Measurements from ENCODE around the gene PTPRN2. TPM values are rescaled to one million over a fixed set of nuclear protein-coding genes. Genes with fewer than 3 reads are reported as not detected.
A peak's percentile ranks its signal among the peaks of the same experiment; 100 is the strongest.

PTPRN2 gene
- total RNA-seq, 1 experiment from 2014 or later, result 1.2 TPM

DNA sequence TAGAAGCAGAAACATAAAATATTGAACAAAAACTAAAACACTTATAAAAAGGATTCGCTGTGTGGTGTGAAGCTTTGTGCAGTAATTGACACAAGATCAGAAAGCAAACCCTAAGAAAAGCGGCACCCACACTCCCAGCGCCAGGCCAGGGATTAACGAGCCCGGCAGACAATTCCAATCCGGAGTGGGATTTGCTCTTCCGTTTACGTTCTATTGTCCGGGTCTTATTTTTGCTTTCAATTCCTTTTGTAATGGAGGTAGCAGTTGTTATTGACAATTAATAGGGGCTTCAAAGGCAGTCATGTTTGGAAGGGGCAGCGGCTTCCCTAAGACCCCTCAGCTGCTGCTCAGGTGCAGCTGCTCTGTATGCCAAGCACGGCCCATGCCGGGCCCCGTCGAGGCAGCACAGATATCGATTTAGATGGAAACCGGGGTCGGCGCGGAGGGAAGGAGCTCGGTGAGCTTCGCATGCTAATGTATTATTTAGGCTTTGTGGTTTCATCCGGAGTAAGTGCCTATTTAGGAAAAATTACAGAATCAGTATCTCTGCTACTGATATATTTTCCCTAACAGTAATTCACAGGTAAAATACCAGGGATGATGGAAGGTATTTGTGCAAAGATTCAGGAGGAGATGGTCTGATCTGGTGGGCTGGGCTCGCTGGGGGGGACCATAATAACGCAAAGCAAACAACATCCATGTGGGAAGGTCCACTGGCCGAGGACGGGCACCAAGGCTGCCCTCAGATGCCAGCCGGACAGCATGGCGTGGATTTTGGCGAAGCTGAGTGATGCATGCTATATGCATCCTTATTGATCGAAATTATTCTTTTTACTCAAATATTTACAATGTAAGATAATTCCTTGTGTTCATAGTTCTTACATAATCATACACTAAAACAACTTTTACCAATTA, 561.7 kb downstream of the PTPRN2 start:
- Histone ChIP-seq H3K36me3 (no peaks in the 10 kb centered on the region), H3K4me1 (replicated peaks) (no peaks in the 10 kb centered on the region), H3K27ac (no peak overlapping the region), H3K27me3 (replicated peaks) (no peaks in the 10 kb centered on the region), H3K9me3 (replicated peaks) (peaks cover 9% of the 10 kb centered on the region; the same call in 1 of the 2 replicates), H3K4me3 (no peak overlapping the region)
- DNase-seq (ENCODE audit: low read depth in 1 of 2, low spot score in 2 of 2), result peak in 1 of 2 experiments; percentile 24

DNA sequence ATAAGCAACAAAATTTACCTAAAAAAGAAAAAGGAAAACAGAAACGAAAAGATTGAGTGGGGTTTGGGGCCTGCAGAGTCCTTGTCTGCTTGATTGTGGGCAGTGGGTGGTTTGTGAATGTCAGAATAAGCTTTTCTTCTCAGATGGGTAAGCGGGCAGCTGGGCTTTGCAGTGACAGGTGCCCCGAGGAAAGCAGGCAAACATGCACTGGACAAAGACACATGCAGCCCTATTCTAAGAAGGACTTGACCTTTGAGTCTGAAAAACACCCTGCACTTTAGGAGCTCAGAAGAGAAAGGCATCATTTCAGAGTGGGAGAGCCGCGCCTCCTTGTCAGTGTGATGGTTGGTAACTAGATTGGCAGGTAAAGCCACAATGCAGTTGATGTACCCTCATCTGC, 562.7 kb downstream of the PTPRN2 start:
- Histone ChIP-seq H3K9me3 (replicated peaks) (peaks cover 10% of the 10 kb centered on the region), H3K4me1 (replicated peaks) (no peaks in the 10 kb centered on the region), H3K27me3 (replicated peaks) (no peaks in the 10 kb centered on the region), H3K36me3 (no peaks in the 10 kb centered on the region), H3K4me3 (no peak overlapping the region), H3K27ac (no peak overlapping the region)
- DNase-seq (ENCODE audit: low read depth in 1 of 2, low spot score in 2 of 2), result peak in 1 of 2 experiments; percentile 7

DNA sequence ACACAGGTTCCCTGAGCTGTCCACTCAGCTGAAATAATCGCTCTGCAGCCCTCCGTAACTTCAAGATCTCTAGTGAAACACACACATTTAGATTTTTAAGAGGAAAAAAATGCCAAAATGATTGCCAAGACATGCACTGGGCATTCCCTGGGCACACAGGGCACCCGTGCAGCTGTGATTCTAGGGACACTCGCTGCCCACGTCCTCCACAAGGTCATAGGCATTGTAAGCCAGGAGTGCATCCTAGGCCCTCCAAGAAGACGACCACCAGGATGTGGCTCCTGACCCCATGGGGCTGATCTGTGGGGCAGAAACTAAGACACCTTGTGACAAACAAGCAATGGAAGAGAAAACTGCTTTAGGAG, 563.3 kb downstream of the PTPRN2 start:
- Histone ChIP-seq H3K9me3 (replicated peaks) (peaks cover 14% of the 10 kb centered on the region), H3K27ac (no peak overlapping the region), H3K27me3 (replicated peaks) (no peaks in the 10 kb centered on the region), H3K4me1 (replicated peaks) (no peaks in the 10 kb centered on the region), H3K4me3 (no peak overlapping the region), H3K36me3 (no peaks in the 10 kb centered on the region)
- DNase-seq (ENCODE audit: low read depth in 1 of 2, low spot score in 2 of 2), result peak in 1 of 2 experiments; percentile 16

DNA sequence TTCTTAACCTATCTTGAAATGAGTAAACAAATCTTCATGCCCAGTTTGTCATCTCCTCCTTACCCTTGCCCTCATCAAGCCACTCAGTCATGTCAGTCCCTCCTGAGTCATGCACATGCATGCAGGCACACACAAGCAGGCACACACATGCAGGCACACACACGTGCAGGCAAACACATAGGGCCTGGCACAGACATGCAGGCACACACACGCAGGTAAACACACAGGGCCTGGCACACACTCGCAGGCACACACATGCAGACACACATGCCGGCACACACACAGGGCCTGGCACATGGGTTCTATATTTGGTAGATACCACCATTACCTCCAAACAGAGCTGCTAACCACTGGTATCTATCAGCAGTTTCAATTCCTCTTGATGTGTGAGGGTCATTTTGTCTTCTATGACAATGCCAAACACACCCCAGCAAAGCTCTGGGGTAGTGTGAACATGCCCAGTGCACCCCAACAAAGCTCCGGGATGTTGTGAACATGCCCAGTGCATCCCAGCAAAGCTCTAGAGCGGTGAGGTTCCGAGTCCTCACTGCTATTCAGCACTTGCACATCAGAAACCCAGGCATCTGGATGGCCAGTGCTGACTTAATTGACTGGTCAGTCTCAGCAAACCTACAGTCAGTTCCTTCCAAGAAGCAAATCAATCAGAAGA, 563.8 kb downstream of the PTPRN2 start:
- H3K36me3 ChIP-seq, result no peaks in the 10 kb centered on the region
- DNase-seq (ENCODE audit: low read depth in 1 of 2, low spot score in 2 of 2), result peak in 1 of 2 experiments; percentile 19
- no peak overlapping the region for H3K4me3 ChIP-seq
- H3K9me3 ChIP-seq (replicated peaks), result peaks cover 14% of the 10 kb centered on the region
- no peaks in the 10 kb centered on the region for H3K27me3 ChIP-seq (replicated peaks)
- no peaks in the 10 kb centered on the region for H3K4me1 ChIP-seq (replicated peaks)
- H3K27ac ChIP-seq, result no peak overlapping the region

DNA sequence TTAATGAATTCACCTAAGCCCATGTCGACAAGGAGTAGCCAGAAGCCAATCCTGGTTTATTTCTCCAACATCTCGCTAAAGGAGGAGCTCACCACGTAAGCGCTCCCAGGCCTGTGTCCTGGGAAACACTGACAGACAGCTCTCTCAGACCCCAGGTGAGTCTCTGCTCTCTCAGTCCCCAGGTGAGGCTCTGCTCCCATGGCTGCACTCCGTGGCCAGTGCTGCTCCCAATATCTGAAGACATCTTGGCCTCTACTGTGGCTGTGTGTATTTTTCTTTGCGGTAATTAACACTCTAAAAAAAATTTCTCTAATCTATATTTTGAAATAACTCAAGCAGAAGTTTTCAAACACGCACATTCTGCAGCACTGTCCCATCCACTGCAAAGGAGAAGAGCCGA, 564.5 kb downstream of the PTPRN2 start:
- peaks cover 14% of the 10 kb centered on the region for H3K9me3 ChIP-seq (replicated peaks)

DNA sequence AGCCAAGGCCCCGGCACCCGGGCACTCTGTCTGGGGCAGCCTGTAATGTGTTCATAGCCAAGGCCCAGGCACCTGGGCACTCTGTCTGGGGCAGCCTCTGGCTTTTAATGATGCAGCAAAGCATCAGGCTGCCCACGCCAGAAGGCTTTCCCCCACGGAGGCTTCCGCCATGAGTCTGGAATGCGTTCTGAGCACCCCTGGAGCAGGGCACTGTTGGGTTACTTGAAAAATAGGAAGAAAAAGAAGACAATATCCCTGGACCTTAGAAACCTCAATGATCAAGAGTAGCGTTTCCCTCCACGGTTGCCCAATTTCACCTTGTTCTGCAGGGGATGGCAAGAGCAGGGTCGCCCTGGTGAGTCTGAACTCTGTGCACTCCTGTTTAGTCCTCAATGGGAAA, 565.0 kb downstream of the PTPRN2 start:
- Histone ChIP-seq H3K27ac (no peak overlapping the region), H3K9me3 (replicated peaks) (peaks cover 14% of the 10 kb centered on the region), H3K27me3 (replicated peaks) (no peaks in the 10 kb centered on the region), H3K36me3 (no peaks in the 10 kb centered on the region), H3K4me3 (no peak overlapping the region), H3K4me1 (replicated peaks) (no peaks in the 10 kb centered on the region)
- DNase-seq (ENCODE audit: low read depth in 1 of 2, low spot score in 2 of 2), result peak in 1 of 2 experiments; percentile 28

More for the DNA sequence above, 564.5 kb downstream of the PTPRN2 start:
- Histone ChIP-seq H3K36me3 (no peaks in the 10 kb centered on the region), H3K4me3 (no peak overlapping the region), H3K27me3 (replicated peaks) (no peaks in the 10 kb centered on the region), H3K27ac (no peak overlapping the region), H3K4me1 (replicated peaks) (no peaks in the 10 kb centered on the region)
- peak in 1 of 2 experiments; percentile 14 for DNase-seq (ENCODE audit: low read depth in 1 of 2, low spot score in 2 of 2)

DNA sequence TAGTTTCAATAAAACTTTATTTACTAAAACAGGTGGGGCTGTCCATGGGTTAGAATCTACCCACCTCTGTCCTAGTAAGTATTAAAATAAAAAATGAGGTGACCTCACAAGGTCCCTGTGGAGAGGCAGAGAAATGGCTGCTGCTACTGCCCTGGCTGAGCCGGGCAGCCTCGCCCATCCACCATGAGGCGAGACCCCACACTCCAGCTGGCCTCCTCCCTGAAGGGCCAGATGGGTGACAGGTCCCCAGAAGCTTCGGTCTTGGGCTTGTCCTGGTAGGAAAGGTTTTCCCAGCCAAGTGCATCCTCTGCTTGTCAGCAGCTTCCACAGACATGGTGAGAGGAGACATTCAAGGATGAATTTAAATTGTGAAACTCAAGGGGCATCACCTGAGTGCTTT, 565.8 kb downstream of the PTPRN2 start:
- Histone ChIP-seq H3K9me3 (replicated peaks) (peaks cover 13% of the 10 kb centered on the region), H3K4me3 (no peak overlapping the region), H3K4me1 (replicated peaks) (no peaks in the 10 kb centered on the region), H3K27ac (no peak overlapping the region), H3K27me3 (replicated peaks) (no peaks in the 10 kb centered on the region), H3K36me3 (no peaks in the 10 kb centered on the region)
- DNase-seq (ENCODE audit: low read depth in 1 of 2, low spot score in 2 of 2), result peak in 1 of 2 experiments; percentile 15

DNA sequence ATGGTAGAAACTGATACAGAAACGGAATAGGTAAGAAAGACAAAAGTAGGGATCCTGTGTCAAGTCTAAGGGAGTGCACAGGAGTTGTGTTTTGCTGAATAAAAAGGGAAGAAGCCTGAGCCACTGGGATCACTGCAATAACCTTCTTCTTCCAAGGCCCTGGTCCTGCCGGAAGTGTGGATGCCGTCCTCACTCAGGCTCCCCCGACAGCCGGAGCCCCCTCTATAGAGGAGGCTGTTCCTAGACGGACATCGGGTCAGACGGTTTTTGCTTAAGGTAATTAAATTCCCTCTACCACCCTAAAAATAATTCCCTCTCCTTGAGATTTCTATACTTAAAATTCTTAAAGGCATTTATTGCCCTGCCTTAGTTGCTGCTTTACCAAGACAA, 566.9 kb downstream of the PTPRN2 start:
- H3K4me3 ChIP-seq, result no peak overlapping the region
- H3K4me1 ChIP-seq (replicated peaks), result no peaks in the 10 kb centered on the region
- DNase-seq (ENCODE audit: low read depth in 1 of 2, low spot score in 2 of 2), result peak in 1 of 2 experiments; percentile 16
- H3K27me3 ChIP-seq (replicated peaks), result no peaks in the 10 kb centered on the region
- no peak overlapping the region for H3K27ac ChIP-seq
- peaks cover 7% of the 10 kb centered on the region for H3K9me3 ChIP-seq (replicated peaks)
- H3K36me3 ChIP-seq, result no peaks in the 10 kb centered on the region

DNA sequence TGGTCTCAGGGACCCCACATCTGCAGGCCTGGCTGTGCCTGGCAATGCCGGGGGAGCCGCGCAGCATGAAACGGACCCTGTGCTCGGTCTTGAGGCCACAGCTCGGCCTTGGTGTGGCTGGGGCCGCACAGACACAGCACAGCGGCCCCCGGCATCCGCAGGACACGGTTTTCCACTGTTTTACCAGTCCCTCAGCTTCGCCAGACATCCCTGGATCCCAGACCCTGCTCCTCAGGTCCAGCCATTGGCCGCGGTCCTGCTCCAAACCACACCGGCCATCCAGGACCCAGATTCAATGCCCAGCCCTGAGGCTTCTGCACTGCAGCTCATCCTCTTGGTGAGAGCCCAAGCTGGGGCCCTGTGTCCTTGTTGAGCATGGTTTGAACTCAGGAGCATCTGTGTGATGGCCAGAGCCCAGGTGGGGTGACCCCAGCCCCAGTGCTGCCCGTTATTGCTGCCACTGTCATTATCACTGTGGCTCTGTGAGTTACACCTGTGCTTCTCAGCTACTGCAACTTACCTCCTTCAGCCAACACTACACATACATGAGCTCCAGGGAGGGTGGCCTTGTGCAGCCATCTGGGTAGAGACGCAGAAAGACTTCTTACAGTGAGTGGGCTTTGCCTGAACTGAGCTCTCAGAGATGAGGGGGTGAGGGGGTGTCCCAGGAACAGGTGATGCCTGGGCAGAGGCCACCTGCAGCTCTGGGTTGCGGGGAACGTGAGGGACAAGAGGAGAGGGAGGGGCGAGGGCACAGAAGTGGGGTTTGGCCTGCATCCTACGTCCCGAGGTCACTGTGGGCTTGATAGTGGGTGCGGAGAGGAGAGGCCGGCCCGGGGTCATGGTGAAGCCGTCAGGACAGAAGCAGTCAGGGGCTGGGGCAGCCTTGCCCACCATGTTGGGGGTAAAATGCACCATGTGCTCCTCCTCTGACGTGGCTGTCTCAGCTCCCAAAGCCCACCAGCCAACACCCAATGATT, 567.6 kb downstream of the PTPRN2 start:
- H3K36me3 ChIP-seq, result no peaks in the 10 kb centered on the region
- H3K4me1 ChIP-seq (replicated peaks), result no peaks in the 10 kb centered on the region
- H3K27me3 ChIP-seq (replicated peaks), result no peaks in the 10 kb centered on the region
- H3K4me3 ChIP-seq, result no peak overlapping the region
- H3K9me3 ChIP-seq (replicated peaks), result peaks cover 11% of the 10 kb centered on the region; the same call in 1 of the 2 replicates
- no peak overlapping the region for H3K27ac ChIP-seq
- DNase-seq (ENCODE audit: low read depth in 1 of 2, low spot score in 2 of 2), result peak in 1 of 2 experiments; percentile 27

DNA sequence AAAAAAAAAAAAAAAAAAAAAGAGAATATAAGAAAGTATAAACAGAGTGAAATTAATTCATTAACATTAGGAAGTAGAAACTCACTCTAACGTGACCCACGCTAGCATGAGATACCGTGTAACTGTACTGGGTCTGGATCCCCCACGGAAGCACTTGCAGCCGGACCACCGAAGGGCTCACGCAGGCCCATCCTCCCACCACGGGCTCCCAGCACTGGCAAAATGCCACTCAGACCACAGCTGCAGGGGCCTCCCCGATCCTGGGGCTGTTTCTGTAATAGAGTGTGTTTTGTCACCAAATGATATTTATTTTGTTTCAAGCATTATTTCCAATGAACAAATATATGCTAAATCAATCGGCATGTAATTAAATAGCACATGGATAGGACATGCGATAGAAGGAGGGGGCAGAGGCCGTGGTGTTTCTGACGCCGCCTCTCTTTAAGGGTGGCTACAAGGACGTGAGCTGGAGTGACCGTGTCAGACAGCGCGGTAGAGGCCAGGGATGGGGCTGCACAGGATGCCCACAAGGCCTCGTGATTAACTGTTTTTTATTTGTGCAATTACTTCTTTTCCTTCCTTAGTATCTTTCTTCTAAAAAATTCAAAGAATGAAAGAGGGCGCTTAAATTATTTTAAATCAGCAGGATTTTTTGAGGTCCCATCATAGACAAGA, 568.5 kb downstream of the PTPRN2 start:
- H3K27ac ChIP-seq, result no peak overlapping the region
- peaks cover 12% of the 10 kb centered on the region; the same call in 1 of the 2 replicates for H3K9me3 ChIP-seq (replicated peaks)
- no peaks in the 10 kb centered on the region for H3K4me1 ChIP-seq (replicated peaks)
- DNase-seq (ENCODE audit: low read depth in 1 of 2, low spot score in 2 of 2), result peak in 1 of 2 experiments; percentile 32
- no peaks in the 10 kb centered on the region for H3K36me3 ChIP-seq
- H3K4me3 ChIP-seq, result no peak overlapping the region
- no peaks in the 10 kb centered on the region for H3K27me3 ChIP-seq (replicated peaks)

DNA sequence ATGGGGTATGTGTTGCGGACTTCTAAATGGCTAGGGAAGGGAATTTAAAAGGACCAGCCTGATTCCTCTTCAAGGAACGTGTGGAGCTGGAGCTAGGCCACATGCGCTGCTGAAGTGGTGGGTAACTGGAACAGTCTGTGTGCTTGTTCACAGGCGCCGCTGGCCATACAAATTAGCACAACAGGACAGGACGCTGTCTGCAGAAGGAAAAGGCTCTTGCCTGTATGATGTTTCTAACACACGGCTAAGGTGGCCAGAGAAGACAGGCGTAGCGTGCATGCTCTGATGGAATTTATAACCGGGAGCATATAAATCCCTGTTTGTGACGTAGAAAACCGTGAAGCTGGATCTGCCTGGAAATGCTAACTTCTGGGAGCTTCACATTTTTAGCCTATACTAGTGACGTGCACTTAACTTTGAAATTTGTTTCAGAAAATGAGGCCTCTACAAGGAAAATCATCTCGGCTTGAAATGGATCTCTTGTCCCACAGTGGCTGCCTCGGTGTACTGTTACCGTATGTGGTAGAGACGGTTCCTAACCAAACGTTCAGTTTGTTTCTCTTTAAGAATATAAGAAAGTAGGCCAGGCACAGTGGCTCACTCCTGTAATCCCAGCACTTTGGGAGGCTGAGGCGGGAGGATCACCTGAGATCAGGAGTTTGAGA, 569.4 kb downstream of the PTPRN2 start:
- peak in 1 of 2 experiments; percentile 19 for DNase-seq (ENCODE audit: low read depth in 1 of 2, low spot score in 2 of 2)
- no peaks in the 10 kb centered on the region for H3K36me3 ChIP-seq
- H3K4me1 ChIP-seq (replicated peaks), result no peaks in the 10 kb centered on the region
- no peak overlapping the region for H3K4me3 ChIP-seq
- H3K27ac ChIP-seq, result no peak overlapping the region
- peaks cover 12% of the 10 kb centered on the region; the same call in 1 of the 2 replicates for H3K9me3 ChIP-seq (replicated peaks)
- no peaks in the 10 kb centered on the region for H3K27me3 ChIP-seq (replicated peaks)
